H9 (cell line): ENCODE data around the gene ERRFI1. TPM values are rescaled to one million over a fixed set of nuclear protein-coding genes. Genes with fewer than 3 reads are reported as not detected.

Experiments
- DNase-seq: peaks from one replicate; pipeline ENCODE4 v3.0.0-alpha.2; 2017
- H2AFZ ChIP-seq: one replicate; pipeline ENCODE4 v1.6.1; 2013; ENCODE audit warnings: mild to moderate bottlenecking, low read length, control low read depth, moderate library complexity
- H2AK5ac ChIP-seq: 2 replicates; pipeline ENCODE4 v1.6.1; 2013; ENCODE audit warnings: low read length, control low read depth, mixed read lengths; ENCODE audit not compliant: insufficient read length
- H2BK120ac ChIP-seq: one replicate; pipeline ENCODE4 v1.6.1; 2013; ENCODE audit warnings: low read depth, mild to moderate bottlenecking, low read length, control low read depth, inconsistent platforms; ENCODE audit not compliant: poor library complexity, severe bottlenecking
- H2BK12ac ChIP-seq: 2 replicates; pipeline ENCODE4 v1.6.1; 2013; ENCODE audit warnings: low read length, control low read depth, mixed read lengths, low read depth; ENCODE audit not compliant: insufficient read length
- H2BK15ac ChIP-seq: 2 replicates; pipeline ENCODE4 v1.6.1; 2013; ENCODE audit warnings: low read depth, low read length, control low read depth
- H2BK20ac ChIP-seq: one replicate; pipeline ENCODE4 v1.6.1; 2013; ENCODE audit warnings: low read depth, mild to moderate bottlenecking, low read length, control low read depth, inconsistent platforms; ENCODE audit not compliant: poor library complexity, severe bottlenecking
- H2BK5ac ChIP-seq: 2 replicates; pipeline ENCODE4 v1.6.1; 2013; ENCODE audit warnings: low read length, control low read depth, mixed read lengths; ENCODE audit not compliant: insufficient read length
- H3K14ac ChIP-seq: 2 replicates; pipeline ENCODE4 v1.6.1; 2013; ENCODE audit warnings: low read length, control low read depth; ENCODE audit not compliant: insufficient read depth
- H3K18ac ChIP-seq: 2 replicates; pipeline ENCODE4 v1.6.1; 2013; ENCODE audit warnings: low read depth, mild to moderate bottlenecking, mixed read lengths, low read length, control low read depth; ENCODE audit not compliant: insufficient read length
- H3K23ac ChIP-seq: 2 replicates; pipeline ENCODE4 v1.6.1; 2013; ENCODE audit warnings: low read length, control low read depth, mixed read lengths, low read depth; ENCODE audit not compliant: insufficient read length
- H3K23me2 ChIP-seq: 2 replicates; pipeline ENCODE4 v1.6.1; 2013; ENCODE audit warnings: low read depth, mild to moderate bottlenecking, mixed read lengths, low read length, control low read depth; ENCODE audit not compliant: insufficient read length, poor library complexity, severe bottlenecking
- H3K27ac ChIP-seq: 2 replicates; pipeline ENCODE4 v1.5.1; 2013; ENCODE audit warnings: low read length, control low read depth, mixed read lengths, low read depth; ENCODE audit not compliant: insufficient read length
- H3K27me3 ChIP-seq: 2 replicates; pipeline ENCODE4 v1.6.1; 2013; ENCODE audit warnings: low read length, control low read depth, inconsistent platforms; ENCODE audit not compliant: insufficient read depth
- H3K4ac ChIP-seq: 2 replicates; pipeline ENCODE4 v1.6.1; 2013; ENCODE audit warnings: low read depth, mild to moderate bottlenecking, control low read depth, inconsistent platforms, low read length, moderate library complexity
- H3K4me1 ChIP-seq: 2 replicates; pipeline ENCODE4 v1.6.1; 2013; ENCODE audit warnings: low read length, control low read depth, inconsistent platforms; ENCODE audit not compliant: insufficient read depth
- H3K4me2 ChIP-seq: 2 replicates; pipeline ENCODE4 v1.6.1; 2013; ENCODE audit warnings: low read length, control low read depth, mixed read lengths; ENCODE audit not compliant: insufficient read length, insufficient read depth
- H3K56ac ChIP-seq: 2 replicates; pipeline ENCODE4 v1.6.1; 2013; ENCODE audit warnings: low read depth, mild to moderate bottlenecking, mixed read lengths, low read length, control low read depth; ENCODE audit not compliant: insufficient read length
- H3K79me1 ChIP-seq: 2 replicates; pipeline ENCODE4 v1.6.1; 2013; ENCODE audit warnings: low read depth, mild to moderate bottlenecking, moderate library complexity, low read length, control low read depth, inconsistent platforms; ENCODE audit not compliant: insufficient read depth, poor library complexity, severe bottlenecking
- H3K79me2 ChIP-seq: 2 replicates; pipeline ENCODE4 v1.6.1; 2013; ENCODE audit warnings: low read length, control low read depth, inconsistent platforms; ENCODE audit not compliant: insufficient read depth
- H3K9ac ChIP-seq: 2 replicates; pipeline ENCODE4 v1.6.1; 2013; ENCODE audit warnings: low read length, control low read depth, mixed read lengths; ENCODE audit not compliant: insufficient read length; ENCODE audit errors: extremely low read depth
- H3K9me3 ChIP-seq: one replicate; pipeline ENCODE4 v1.6.1; 2013; ENCODE audit warnings: low read depth, low read length, inconsistent platforms; ENCODE audit not compliant: control insufficient read depth
- H3T11ph ChIP-seq: one replicate; pipeline ENCODE4 v1.6.1; 2013; ENCODE audit warnings: mild to moderate bottlenecking, low read length, control low read depth, inconsistent platforms
- H4K20me1 ChIP-seq: one replicate; pipeline ENCODE4 v1.6.1; 2013; ENCODE audit not compliant: control insufficient read depth, insufficient read length, insufficient read depth
- H4K5ac ChIP-seq: 2 replicates; pipeline ENCODE4 v1.6.1; 2013; ENCODE audit warnings: low read depth, mild to moderate bottlenecking, mixed read lengths, low read length, control low read depth; ENCODE audit not compliant: insufficient read length
- H4K8ac ChIP-seq: replicated peaks from 2 replicates; pipeline ENCODE4 v1.6.1; 2013; ENCODE audit warnings: low read length, control low read depth, mixed read lengths, low read depth; ENCODE audit not compliant: insufficient read length
- H4K91ac ChIP-seq: 2 replicates; pipeline ENCODE4 v1.6.1; 2013; ENCODE audit warnings: low read depth, mild to moderate bottlenecking, moderate library complexity, mixed read lengths, low read length, control low read depth; ENCODE audit not compliant: insufficient read length
- H3K27ac Mint-ChIP-seq, 3 experiments: 2 replicates in 2 of 3; 3 replicates in 1 of 3; pipeline ENCODE4 v1.8.0; 2020 to 2021; ENCODE audit warnings: mixed read lengths in 3 of 3, mild to moderate bottlenecking in 1 of 3, moderate library complexity in 1 of 3
- H3K27me3 Mint-ChIP-seq: 2 replicates; pipeline ENCODE4 v1.8.0; 2021; ENCODE audit warnings: low read depth, mild to moderate bottlenecking, moderate library complexity, mixed read lengths
- H3K36me3 Mint-ChIP-seq, 3 experiments: 2 replicates in 2 of 3; 3 replicates in 1 of 3; pipeline ENCODE4 v1.8.0; 2020 to 2021; ENCODE audit warnings: low read depth in 3 of 3, mixed read lengths in 3 of 3; ENCODE audit not compliant: insufficient read depth in 1 of 3
- H3K4me1 Mint-ChIP-seq, 2 experiments: 2 replicates each; pipeline ENCODE4 v1.8.0; 2020; ENCODE audit warnings: mixed read lengths in 2 of 2
- H3K4me3 Mint-ChIP-seq, 2 experiments: 2 replicates in 1 of 2; 3 replicates in 1 of 2; pipeline ENCODE4 v1.8.0; 2020 to 2021; ENCODE audit warnings: mild to moderate bottlenecking in 2 of 2, mixed read lengths in 2 of 2, moderate library complexity in 1 of 2
- H3K9me3 Mint-ChIP-seq, 2 experiments: 2 replicates in 1 of 2; 3 replicates in 1 of 2; pipeline ENCODE4 v1.8.0; 2020; ENCODE audit warnings: mild to moderate bottlenecking in 2 of 2, mixed read lengths in 2 of 2, moderate library complexity in 1 of 2
- CTCF ChIP-seq: fragments of 200-600 bp; sonication (generic); conservative IDR thresholded peaks from 3 replicates; pipeline ENCODE4 v1.8.0; 2021; ENCODE audit warnings: antibody characterized with exemption, mild to moderate bottlenecking
- WGBS: extraction: QIAGEN DNeasy Blood & Tissue Kit; methylation state at CpG from one replicate; pipeline ENCODE4 v1.1.7; 2013; ENCODE audit warnings: missing lambda C conversion rate, low lambda C conversion rate, mixed read lengths; ENCODE audit not compliant: insufficient read length; ENCODE audit errors: extremely low coverage; 5-methylcytosine and 5-hydroxymethylcytosine counted together
- total RNA-seq: library from RNA; stranded (reverse); gene quantifications from 2 replicates; pipeline ENCODE4 v1.2.1, GENCODE V29; 2021

Gene ERRFI1
- total RNA-seq, 1 experiment from 2014 or later: 20.8 TPM

GRCh38 chr1:7983086-7983778 is 42.9 kb downstream of the ERRFI1 start:
- H3K56ac ChIP-seq: no peak overlapping the region
- no peak for TF ChIP-seq CTCF
- no peak overlapping the region for H4K91ac ChIP-seq
- no peaks in the 10 kb centered on the region for H3K23me2 ChIP-seq
- no peak overlapping the region for H3K4me3 Mint-ChIP-seq
- DNase-seq: no peak
- no peak overlapping the region for H2BK20ac ChIP-seq
- no peak overlapping the region for H2BK12ac ChIP-seq
- H3K23ac ChIP-seq: no peak overlapping the region
- H4K8ac ChIP-seq: no peak overlapping the region
- H2BK120ac ChIP-seq: no peak overlapping the region
- H3K4me2 ChIP-seq: no peak overlapping the region
- no peaks in the 10 kb centered on the region for H4K20me1 ChIP-seq
- H3K27ac ChIP-seq: no peak overlapping the region
- H2AK5ac ChIP-seq: no peak overlapping the region
- no peak overlapping the region for H3K9ac ChIP-seq
- H3K79me2 ChIP-seq: no peaks in the 10 kb centered on the region
- H3K4me1 ChIP-seq: no peaks in the 10 kb centered on the region
- no peak overlapping the region for H3T11ph ChIP-seq
- no peaks in the 10 kb centered on the region for H3K9me3 ChIP-seq
- no peaks in the 10 kb centered on the region for H3K9me3 Mint-ChIP-seq
- H3K27ac Mint-ChIP-seq: peak overlapping the region; percentile 65 to 85 (median 73); a peak in 5 of 7 replicates
- H3K27me3 Mint-ChIP-seq: no peaks in the 10 kb centered on the region
- H2BK5ac ChIP-seq: no peak overlapping the region
- peaks cover 58 to 87% (median 71%) of the 10 kb centered on the region in 3 experiments for H3K36me3 Mint-ChIP-seq
- no peaks in the 10 kb centered on the region for H3K27me3 ChIP-seq
- H3K4ac ChIP-seq: no peak overlapping the region
- H3K14ac ChIP-seq: no peak overlapping the region
- H2AFZ ChIP-seq: no peak overlapping the region
- H2BK15ac ChIP-seq: no peak overlapping the region
- H4K5ac ChIP-seq: no peak overlapping the region
- H3K18ac ChIP-seq: no peak overlapping the region
- H3K79me1 ChIP-seq: no peaks in the 10 kb centered on the region
- no CpG with 5 or more reads among the region's 15 CpGs for WGBS
- peaks cover 7 to 18% of the 10 kb centered on the region in 2 experiments for H3K4me1 Mint-ChIP-seq
